SK-N-SH (cell line): ENCODE data around the gene SBK1. TPM values are rescaled to one million over a fixed set of nuclear protein-coding genes. Genes with fewer than 3 reads are reported as not detected.

Experiments used
- CTCF ChIA-PET: fragments of 300-600, 350-600 bp; formaldehyde crosslinking; extraction: SDS; loops from one replicate; lab custom pipeline; 2021; lab: Yijun Ruan, JAX
- POLR2A ChIA-PET: fragments of 350-600 bp; sonication (Branson Sonifier 250); formaldehyde crosslinking; extraction: SDS; loops from one replicate; lab custom pipeline; 2020; ENCODE audit warnings: antibody characterized with exemption, inconsistent platforms; lab: Yijun Ruan, JAX
- DNase-seq: peaks from one replicate; pipeline ENCODE4 v3.0.0; 2012
- H2AFZ ChIP-seq: fragments of 200-600 bp; sonication (generic); 2 replicates; pipeline ENCODE4 v1.8.1; 2016; ENCODE audit warnings: antibody characterized with exemption, mild to moderate bottlenecking, low read depth
- H3F3A ChIP-seq: fragments of 200-600 bp; sonication (generic); replicated peaks from 2 replicates; pipeline ENCODE3; 2016; ENCODE audit warnings: antibody characterized with exemption, mild to moderate bottlenecking; ENCODE audit not compliant: insufficient read depth
- H3K27ac ChIP-seq, 2 experiments: fragments of 200-500 bp in 1 of 2; fragments of 200-600 bp in 1 of 2; sonication (Bioruptor generic) in 1 of 2; sonication (generic), shearing (Covaris generic) in 1 of 2; 2 replicates each; pipeline versions ENCODE4 v1.5.1 to v1.6.1; 2014 to 2016; ENCODE audit warnings: low read depth in 2 of 2, inconsistent platforms in 1 of 2, low read length in 1 of 2, mild to moderate bottlenecking in 1 of 2, mixed read lengths in 1 of 2
- H3K27me3 ChIP-seq: fragments of 200-600 bp; sonication (generic), shearing (Covaris generic); 2 replicates; pipeline ENCODE4 v1.6.1; 2016; ENCODE audit warnings: mixed run types; ENCODE audit not compliant: insufficient read depth
- H3K36me3 ChIP-seq, 2 experiments: fragments of 200-500 bp in 1 of 2; fragments of 200-600 bp in 1 of 2; sonication (Bioruptor generic) in 1 of 2; sonication (generic) in 1 of 2; replicated peaks in 1 of 2; 2 replicates each; pipeline versions ENCODE3 to v1.5.1; 2014 to 2016; ENCODE audit warnings: low read length in 1 of 2, mild to moderate bottlenecking in 1 of 2; ENCODE audit not compliant: insufficient read depth in 2 of 2, control insufficient read depth in 1 of 2
- H3K4me1 ChIP-seq, 2 experiments: fragments of 200-500 bp in 1 of 2; fragments of 200-600 bp in 1 of 2; sonication (Bioruptor generic) in 1 of 2; sonication (generic), shearing (Covaris generic) in 1 of 2; 2 replicates each; pipeline versions ENCODE4 v1.5.1 to v1.6.1; 2014 to 2016; ENCODE audit warnings: low read depth in 1 of 2, low read length in 1 of 2, mixed run types in 1 of 2; ENCODE audit not compliant: insufficient read depth in 2 of 2, control insufficient read depth in 1 of 2
- H3K4me2 ChIP-seq: fragments of 200-600 bp; sonication (generic), shearing (Covaris generic); 2 replicates; pipeline ENCODE4 v1.6.1; 2017; ENCODE audit warnings: mixed run types
- H3K4me3 ChIP-seq, 2 experiments: fragments of 200-500 bp in 1 of 2; fragments of 200-600 bp in 1 of 2; sonication (Bioruptor generic) in 1 of 2; sonication (generic), shearing (Covaris generic) in 1 of 2; 2 replicates each; pipeline versions ENCODE4 v1.5.1 to v1.8.1; 2014 to 2016; ENCODE audit warnings: low read depth in 2 of 2, inconsistent platforms in 1 of 2, low read length in 1 of 2, mild to moderate bottlenecking in 1 of 2, mixed read lengths in 1 of 2, moderate library complexity in 1 of 2
- H3K79me2 ChIP-seq: fragments of 200-600 bp; sonication (generic); 2 replicates; pipeline ENCODE4 v1.8.1; 2017; ENCODE audit warnings: mild to moderate bottlenecking; ENCODE audit not compliant: insufficient read depth
- H3K9ac ChIP-seq: fragments of 200-600 bp; sonication (generic); 2 replicates; pipeline ENCODE4 v1.6.1; 2017; ENCODE audit warnings: mixed run types
- H3K9me2 ChIP-seq: fragments of 200-600 bp; sonication (generic); 2 replicates; pipeline ENCODE4 v1.6.1; 2017; ENCODE audit warnings: mixed run types
- H3K9me3 ChIP-seq: fragments of 200-600 bp; sonication (generic); 2 replicates; pipeline ENCODE4 v1.6.1; 2017; ENCODE audit warnings: mixed run types, mild to moderate bottlenecking, moderate library complexity
- H4K20me1 ChIP-seq: fragments of 200-600 bp; sonication (generic); 2 replicates; pipeline ENCODE4 v1.6.1; 2017; ENCODE audit warnings: mild to moderate bottlenecking, mixed run types; ENCODE audit not compliant: insufficient read depth
- CHD2 ChIP-seq: fragments of 150-350 bp; IDR thresholded peaks from 2 replicates; pipeline ENCODE4 v1.6.1; 2018; ENCODE audit warnings: low read length; ENCODE audit not compliant: partially characterized antibody
- EP300 ChIP-seq, 2 experiments: IDR thresholded peaks; 2 replicates each; pipeline versions ENCODE4 v1.4.0 to v1.6.1; 2012; ENCODE audit warnings: borderline replicate concordance in 1 of 2, low read depth in 1 of 2, low read length in 1 of 2
- FOSL2 ChIP-seq: IDR thresholded peaks from 2 replicates; pipeline ENCODE4 v1.4.0; 2012; ENCODE audit warnings: low read depth, mild to moderate bottlenecking, moderate library complexity, borderline replicate concordance
- FOXJ3 ChIP-seq: sonication (generic); formaldehyde crosslinking; IDR thresholded peaks from 2 replicates; pipeline ENCODE4 v1.5.1; 2020; ENCODE audit warnings: mild to moderate bottlenecking, missing genetic modification reagents
- FOXM1 ChIP-seq: IDR thresholded peaks from 2 replicates; pipeline ENCODE4 v1.4.0; 2012; ENCODE audit warnings: low read depth, mild to moderate bottlenecking
- GABPA ChIP-seq: IDR thresholded peaks from 2 replicates; pipeline ENCODE4 v1.4.0; 2012; ENCODE audit warnings: low read depth, mild to moderate bottlenecking
- GATA2 ChIP-seq: sonication (generic); formaldehyde crosslinking; IDR thresholded peaks from 2 replicates; pipeline ENCODE4 v1.5.0; 2020; ENCODE audit warnings: mild to moderate bottlenecking, missing genetic modification reagents
- MEF2A ChIP-seq: IDR thresholded peaks from 2 replicates; pipeline ENCODE4 v1.4.0; 2012; ENCODE audit warnings: low read depth, borderline replicate concordance
- MXI1 ChIP-seq: IDR thresholded peaks from 2 replicates; pipeline ENCODE4 v1.6.1; 2012; ENCODE audit warnings: mild to moderate bottlenecking, low read depth, low read length, improper control_type of control experiment
- NFIC ChIP-seq: IDR thresholded peaks from 2 replicates; pipeline ENCODE4 v1.4.0; 2012; ENCODE audit warnings: borderline replicate concordance
- RAD21 ChIP-seq: IDR thresholded peaks from 2 replicates; pipeline ENCODE4 v1.6.1; 2012; ENCODE audit warnings: mild to moderate bottlenecking, low read length
- RXRA ChIP-seq: IDR thresholded peaks from 2 replicates; pipeline ENCODE4 v1.4.0; 2012; ENCODE audit warnings: low read depth, mild to moderate bottlenecking, borderline replicate concordance
- SIN3A ChIP-seq: IDR thresholded peaks from 2 replicates; pipeline ENCODE4 v1.6.1; 2012; ENCODE audit warnings: low read depth, mild to moderate bottlenecking, low read length, moderate library complexity, borderline replicate concordance
- TAF1 ChIP-seq: IDR thresholded peaks from 2 replicates; pipeline ENCODE4 v1.6.1; 2012; ENCODE audit warnings: low read depth, mild to moderate bottlenecking, low read length, moderate library complexity, borderline replicate concordance
- WGBS: methylation state at CpG from one replicate; pipeline ENCODE4 v1.1.6; 2017; ENCODE audit warnings: low lambda C conversion rate; 5-methylcytosine and 5-hydroxymethylcytosine counted together
- polyA plus RNA-seq, 3 experiments: library from polyadenylated mRNA; depleted of rRNA; stranded (reverse); fragments of >200 nt; gene quantifications; 2 replicates each; pipeline ENCODE4 v1.2.3, GENCODE V29; 2012
- TF ChIP-seq, protein P1 (sequence below): IDR thresholded peaks from 2 replicates; pipeline ENCODE4 v1.4.0; 2012; ENCODE audit warnings: low read depth, borderline replicate concordance
- TF ChIP-seq, protein P2 (sequence below): fragments of 150-350 bp; IDR thresholded peaks from 2 replicates; pipeline ENCODE4 v1.6.1; 2016; ENCODE audit warnings: mild to moderate bottlenecking, low read depth, low read length
- TF ChIP-seq, protein P3 (sequence below): IDR thresholded peaks from 2 replicates; pipeline ENCODE4 v1.4.0; 2012; ENCODE audit warnings: low read depth, borderline replicate concordance
- TF ChIP-seq, protein P4 (sequence below): fragments of 200-600 bp; sonication (generic); IDR thresholded peaks from 2 replicates; pipeline ENCODE4 v1.6.1; 2017; ENCODE audit warnings: antibody characterized with exemption, mild to moderate bottlenecking, moderate library complexity
- TF ChIP-seq, protein P5 (sequence below): IDR thresholded peaks from 2 replicates; pipeline ENCODE4; 2012

Gene SBK1
- polyA plus RNA-seq, 1 of the 3 experiments (the other 2 are of a cell fraction): 0.36 TPM

DNA sequence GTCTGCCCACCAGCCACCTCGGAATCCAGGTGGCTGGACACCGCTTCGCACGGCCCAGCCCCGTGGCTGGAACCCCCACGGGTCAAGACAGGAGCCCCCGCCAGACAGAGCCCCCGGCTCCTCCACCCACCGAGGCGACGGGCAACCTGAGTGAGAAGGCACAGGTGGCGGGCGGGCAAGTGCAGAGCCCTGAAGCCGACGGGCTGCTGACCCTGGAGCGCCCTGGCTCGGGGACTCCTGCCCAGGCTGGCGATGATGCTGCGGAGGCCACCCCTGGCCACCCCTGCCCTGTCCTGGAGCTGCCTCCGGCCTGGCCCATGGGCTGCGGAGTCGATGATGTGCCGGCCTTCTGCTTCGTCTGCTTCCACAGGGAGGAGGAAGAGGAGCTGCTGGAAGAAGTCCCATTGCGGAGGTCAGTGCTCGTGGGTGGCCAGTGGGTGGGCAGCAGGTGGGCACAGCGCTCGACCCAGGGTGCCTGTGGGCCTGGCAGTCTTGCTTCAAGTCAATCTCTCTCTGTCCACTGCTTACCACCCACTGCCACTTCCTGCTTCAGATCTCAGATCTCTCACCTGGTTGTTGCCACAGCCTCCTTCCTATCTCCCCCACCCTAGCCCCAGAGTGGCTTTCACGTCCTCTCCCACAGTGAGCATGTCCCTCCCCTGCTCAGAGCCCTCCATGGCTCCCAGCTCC, 33.1 kb upstream of the SBK1 start:
- Histone ChIP-seq H3K4me3 (no peak overlapping the region), H3K9me3 (no peaks in the 10 kb centered on the region), H3K9me2 (no peaks in the 10 kb centered on the region), H3K4me2 (no peak overlapping the region), H3K27ac (no peak overlapping the region), H3K9ac (no peak overlapping the region), H3K27me3 (0 out of 2 replicates have a peak, but pooled peaks cover 8% of the 10 kb centered on the region), H2AFZ (no peak overlapping the region), H3F3A (no peaks in the 10 kb centered on the region), H3K79me2 (no peaks in the 10 kb centered on the region), H3K4me1 (peaks cover 0 to 3% of the 10 kb centered on the region in 2 experiments; a peak in 1 of 4 replicates), H3K36me3 (no peaks in the 10 kb centered on the region), H4K20me1 (no peaks in the 10 kb centered on the region)
- WGBS: 29% methylated on average over 1 of the region's 29 CpGs
- ChIA-PET POLR2A (no interaction called here), CTCF (interaction anchor here (0.9 kb wide), 1 partner anchor 62 kb away, joined by 3 read pairs; no protein-coding TSS in a partner anchor)
- peak; percentile 21 for DNase-seq
- TF ChIP-seq GATA2 (CRISPR knock-in tag) (no peak), MXI1 (no peak), MEF2A (no peak), EP300 (IDR thresholded peaks at IDR 0.05; ENCODE audit: borderline replicate concordance in 1 of 2, low read depth in 1 of 2, low read length in 1 of 2) (no peak), NFIC (no peak), FOSL2 (no peak), CHD2 (no peak), RAD21 (no peak), GABPA (no peak), FOXJ3 (CRISPR knock-in tag) (no peak), SIN3A (no peak), FOXM1 (no peak), RXRA (no peak), TAF1 (no peak)
- TF ChIP-seq, protein P1, sequence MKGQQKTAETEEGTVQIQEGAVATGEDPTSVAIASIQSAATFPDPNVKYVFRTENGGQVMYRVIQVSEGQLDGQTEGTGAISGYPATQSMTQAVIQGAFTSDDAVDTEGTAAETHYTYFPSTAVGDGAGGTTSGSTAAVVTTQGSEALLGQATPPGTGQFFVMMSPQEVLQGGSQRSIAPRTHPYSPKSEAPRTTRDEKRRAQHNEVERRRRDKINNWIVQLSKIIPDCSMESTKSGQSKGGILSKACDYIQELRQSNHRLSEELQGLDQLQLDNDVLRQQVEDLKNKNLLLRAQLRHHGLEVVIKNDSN: no peak
- TF ChIP-seq, protein P2, sequence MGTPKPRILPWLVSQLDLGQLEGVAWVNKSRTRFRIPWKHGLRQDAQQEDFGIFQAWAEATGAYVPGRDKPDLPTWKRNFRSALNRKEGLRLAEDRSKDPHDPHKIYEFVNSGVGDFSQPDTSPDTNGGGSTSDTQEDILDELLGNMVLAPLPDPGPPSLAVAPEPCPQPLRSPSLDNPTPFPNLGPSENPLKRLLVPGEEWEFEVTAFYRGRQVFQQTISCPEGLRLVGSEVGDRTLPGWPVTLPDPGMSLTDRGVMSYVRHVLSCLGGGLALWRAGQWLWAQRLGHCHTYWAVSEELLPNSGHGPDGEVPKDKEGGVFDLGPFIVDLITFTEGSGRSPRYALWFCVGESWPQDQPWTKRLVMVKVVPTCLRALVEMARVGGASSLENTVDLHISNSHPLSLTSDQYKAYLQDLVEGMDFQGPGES: no peak
- TF ChIP-seq, protein P3, sequence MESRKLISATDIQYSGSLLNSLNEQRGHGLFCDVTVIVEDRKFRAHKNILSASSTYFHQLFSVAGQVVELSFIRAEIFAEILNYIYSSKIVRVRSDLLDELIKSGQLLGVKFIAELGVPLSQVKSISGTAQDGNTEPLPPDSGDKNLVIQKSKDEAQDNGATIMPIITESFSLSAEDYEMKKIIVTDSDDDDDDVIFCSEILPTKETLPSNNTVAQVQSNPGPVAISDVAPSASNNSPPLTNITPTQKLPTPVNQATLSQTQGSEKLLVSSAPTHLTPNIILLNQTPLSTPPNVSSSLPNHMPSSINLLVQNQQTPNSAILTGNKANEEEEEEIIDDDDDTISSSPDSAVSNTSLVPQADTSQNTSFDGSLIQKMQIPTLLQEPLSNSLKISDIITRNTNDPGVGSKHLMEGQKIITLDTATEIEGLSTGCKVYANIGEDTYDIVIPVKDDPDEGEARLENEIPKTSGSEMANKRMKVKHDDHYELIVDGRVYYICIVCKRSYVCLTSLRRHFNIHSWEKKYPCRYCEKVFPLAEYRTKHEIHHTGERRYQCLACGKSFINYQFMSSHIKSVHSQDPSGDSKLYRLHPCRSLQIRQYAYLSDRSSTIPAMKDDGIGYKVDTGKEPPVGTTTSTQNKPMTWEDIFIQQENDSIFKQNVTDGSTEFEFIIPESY: no peak
- TF ChIP-seq, protein P4, sequence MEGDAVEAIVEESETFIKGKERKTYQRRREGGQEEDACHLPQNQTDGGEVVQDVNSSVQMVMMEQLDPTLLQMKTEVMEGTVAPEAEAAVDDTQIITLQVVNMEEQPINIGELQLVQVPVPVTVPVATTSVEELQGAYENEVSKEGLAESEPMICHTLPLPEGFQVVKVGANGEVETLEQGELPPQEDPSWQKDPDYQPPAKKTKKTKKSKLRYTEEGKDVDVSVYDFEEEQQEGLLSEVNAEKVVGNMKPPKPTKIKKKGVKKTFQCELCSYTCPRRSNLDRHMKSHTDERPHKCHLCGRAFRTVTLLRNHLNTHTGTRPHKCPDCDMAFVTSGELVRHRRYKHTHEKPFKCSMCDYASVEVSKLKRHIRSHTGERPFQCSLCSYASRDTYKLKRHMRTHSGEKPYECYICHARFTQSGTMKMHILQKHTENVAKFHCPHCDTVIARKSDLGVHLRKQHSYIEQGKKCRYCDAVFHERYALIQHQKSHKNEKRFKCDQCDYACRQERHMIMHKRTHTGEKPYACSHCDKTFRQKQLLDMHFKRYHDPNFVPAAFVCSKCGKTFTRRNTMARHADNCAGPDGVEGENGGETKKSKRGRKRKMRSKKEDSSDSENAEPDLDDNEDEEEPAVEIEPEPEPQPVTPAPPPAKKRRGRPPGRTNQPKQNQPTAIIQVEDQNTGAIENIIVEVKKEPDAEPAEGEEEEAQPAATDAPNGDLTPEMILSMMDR: no peak
- TF ChIP-seq, protein P5, sequence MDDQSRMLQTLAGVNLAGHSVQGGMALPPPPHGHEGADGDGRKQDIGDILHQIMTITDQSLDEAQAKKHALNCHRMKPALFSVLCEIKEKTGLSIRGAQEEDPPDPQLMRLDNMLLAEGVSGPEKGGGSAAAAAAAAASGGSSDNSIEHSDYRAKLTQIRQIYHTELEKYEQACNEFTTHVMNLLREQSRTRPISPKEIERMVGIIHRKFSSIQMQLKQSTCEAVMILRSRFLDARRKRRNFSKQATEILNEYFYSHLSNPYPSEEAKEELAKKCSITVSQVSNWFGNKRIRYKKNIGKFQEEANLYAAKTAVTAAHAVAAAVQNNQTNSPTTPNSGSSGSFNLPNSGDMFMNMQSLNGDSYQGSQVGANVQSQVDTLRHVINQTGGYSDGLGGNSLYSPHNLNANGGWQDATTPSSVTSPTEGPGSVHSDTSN: no peak
